GM12873 (cell line): Measurements from ENCODE around the gene ZNF799.

ENCODE experiments used
- CTCF ChIP-seq: IDR thresholded peaks from 2 replicates; pipeline ENCODE4 v1.5.1; 2012; ENCODE audit warnings: low read depth, mild to moderate bottlenecking, moderate library complexity, low read length, control low read depth; ENCODE audit not compliant: insufficient read depth; ENCODE audit errors: missing control alignments

Gene ZNF799

GRCh38 chr19:12350185-12350889 lies 50.7 kb downstream of the ZNF799 start:
- no peak for TF ChIP-seq CTCF

- no peak for TF ChIP-seq CTCF
Measured at GRCh38 chr19:12346896-12347295, 54.2 kb downstream of the ZNF799 start.

- no peak for TF ChIP-seq CTCF
Measured at GRCh38 chr19:12345197-12345596, 55.9 kb downstream of the ZNF799 start.
